Measurements from ENCODE around the gene GDF10.

DNA sequence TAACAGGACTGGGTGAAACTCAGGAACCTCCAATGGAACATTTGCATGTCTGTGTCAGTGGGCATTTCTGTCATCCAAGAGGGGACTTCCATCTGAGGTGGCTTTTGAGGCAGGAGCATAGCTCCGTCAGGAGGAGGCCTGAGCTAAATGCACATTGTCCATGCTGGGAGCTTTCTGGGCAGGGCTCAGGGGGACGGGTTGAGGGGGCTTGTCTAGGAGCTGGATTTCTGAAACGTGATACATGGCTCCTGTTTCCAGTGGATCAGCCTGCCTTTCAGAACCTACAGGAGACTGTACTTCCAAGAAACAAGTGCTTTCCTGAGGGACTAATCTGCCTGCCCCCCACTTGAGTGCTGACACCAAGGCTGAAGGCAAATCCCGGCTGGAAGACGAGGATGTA lies 40.5 kb upstream of the GDF10 start:
- no peak for TF ChIP-seq POLR2A (IDR thresholded peaks at IDR 0.05)
- TF ChIP-seq, protein P1, sequence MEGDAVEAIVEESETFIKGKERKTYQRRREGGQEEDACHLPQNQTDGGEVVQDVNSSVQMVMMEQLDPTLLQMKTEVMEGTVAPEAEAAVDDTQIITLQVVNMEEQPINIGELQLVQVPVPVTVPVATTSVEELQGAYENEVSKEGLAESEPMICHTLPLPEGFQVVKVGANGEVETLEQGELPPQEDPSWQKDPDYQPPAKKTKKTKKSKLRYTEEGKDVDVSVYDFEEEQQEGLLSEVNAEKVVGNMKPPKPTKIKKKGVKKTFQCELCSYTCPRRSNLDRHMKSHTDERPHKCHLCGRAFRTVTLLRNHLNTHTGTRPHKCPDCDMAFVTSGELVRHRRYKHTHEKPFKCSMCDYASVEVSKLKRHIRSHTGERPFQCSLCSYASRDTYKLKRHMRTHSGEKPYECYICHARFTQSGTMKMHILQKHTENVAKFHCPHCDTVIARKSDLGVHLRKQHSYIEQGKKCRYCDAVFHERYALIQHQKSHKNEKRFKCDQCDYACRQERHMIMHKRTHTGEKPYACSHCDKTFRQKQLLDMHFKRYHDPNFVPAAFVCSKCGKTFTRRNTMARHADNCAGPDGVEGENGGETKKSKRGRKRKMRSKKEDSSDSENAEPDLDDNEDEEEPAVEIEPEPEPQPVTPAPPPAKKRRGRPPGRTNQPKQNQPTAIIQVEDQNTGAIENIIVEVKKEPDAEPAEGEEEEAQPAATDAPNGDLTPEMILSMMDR (IDR thresholded peaks at IDR 0.05), result no peak
